ENCODE results near the gene FAM228B.
"Not testable (repeated sequence)": the region's sequence is repeated elsewhere in the genome, so short reads cannot be mapped to it uniquely, and the experiment has no call there.

DNA sequence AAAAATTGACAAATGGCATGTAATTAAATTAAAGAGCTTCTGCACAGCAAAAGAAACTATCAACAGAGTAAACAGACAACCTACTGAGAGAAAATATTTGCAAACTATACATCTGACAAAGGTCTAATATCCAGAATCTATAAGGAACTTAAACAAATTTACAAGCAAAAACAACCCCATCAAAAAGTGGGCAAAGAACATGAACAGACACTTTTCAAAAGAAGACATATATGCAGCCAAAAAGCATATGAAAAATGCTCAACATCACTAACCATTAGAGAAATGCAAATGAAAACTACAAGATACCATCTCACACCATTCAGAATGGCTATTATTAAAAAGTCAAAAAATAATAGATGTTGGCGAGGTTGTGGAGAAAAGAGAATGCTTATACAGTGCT, 13.8 kb upstream of the FAM228B start:
- TF ChIP-seq, protein P1, sequence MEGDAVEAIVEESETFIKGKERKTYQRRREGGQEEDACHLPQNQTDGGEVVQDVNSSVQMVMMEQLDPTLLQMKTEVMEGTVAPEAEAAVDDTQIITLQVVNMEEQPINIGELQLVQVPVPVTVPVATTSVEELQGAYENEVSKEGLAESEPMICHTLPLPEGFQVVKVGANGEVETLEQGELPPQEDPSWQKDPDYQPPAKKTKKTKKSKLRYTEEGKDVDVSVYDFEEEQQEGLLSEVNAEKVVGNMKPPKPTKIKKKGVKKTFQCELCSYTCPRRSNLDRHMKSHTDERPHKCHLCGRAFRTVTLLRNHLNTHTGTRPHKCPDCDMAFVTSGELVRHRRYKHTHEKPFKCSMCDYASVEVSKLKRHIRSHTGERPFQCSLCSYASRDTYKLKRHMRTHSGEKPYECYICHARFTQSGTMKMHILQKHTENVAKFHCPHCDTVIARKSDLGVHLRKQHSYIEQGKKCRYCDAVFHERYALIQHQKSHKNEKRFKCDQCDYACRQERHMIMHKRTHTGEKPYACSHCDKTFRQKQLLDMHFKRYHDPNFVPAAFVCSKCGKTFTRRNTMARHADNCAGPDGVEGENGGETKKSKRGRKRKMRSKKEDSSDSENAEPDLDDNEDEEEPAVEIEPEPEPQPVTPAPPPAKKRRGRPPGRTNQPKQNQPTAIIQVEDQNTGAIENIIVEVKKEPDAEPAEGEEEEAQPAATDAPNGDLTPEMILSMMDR (IDR thresholded peaks at IDR 0.05; ENCODE audit: low read depth, low read length), result not testable (repeated sequence)
- TF ChIP-seq POLR2A (IDR thresholded peaks at IDR 0.05; ENCODE audit: extremely low read depth, insufficient read length); MYC (IDR thresholded peaks at IDR 0.05; ENCODE audit: low read depth, low read length): not testable (repeated sequence)
- TF ChIP-seq, protein P2, sequence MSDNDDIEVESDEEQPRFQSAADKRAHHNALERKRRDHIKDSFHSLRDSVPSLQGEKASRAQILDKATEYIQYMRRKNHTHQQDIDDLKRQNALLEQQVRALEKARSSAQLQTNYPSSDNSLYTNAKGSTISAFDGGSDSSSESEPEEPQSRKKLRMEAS (IDR thresholded peaks at IDR 0.05; ENCODE audit: low read depth, low read length), result not testable (repeated sequence)

All from NB4 (cell line).